ENCODE results near the gene CCDC149.

CCDC149 gene

GRCh38 chr4:24831637-24832036 is 81.2 kb downstream of the CCDC149 start:
- no peak for DNase-seq
- TF ChIP-seq GATA1 (IDR thresholded peaks at IDR 0.05; ENCODE audit: low read depth, low read length): no peak
- no peak for TF ChIP-seq POLR2A (IDR thresholded peaks at IDR 0.05; ENCODE audit: low read length)

- no peak for TF ChIP-seq GATA1 (IDR thresholded peaks at IDR 0.05; ENCODE audit: low read depth, low read length)
- TF ChIP-seq POLR2A (IDR thresholded peaks at IDR 0.05; ENCODE audit: low read length): no peak
- DNase-seq: no peak
These were observed 88.1 kb downstream of the CCDC149 start for GRCh38 chr4:24824720-24825119.

- DNase-seq: peak in 1 of 2 experiments; percentile 17
- TF ChIP-seq POLR2A (IDR thresholded peaks at IDR 0.05; ENCODE audit: low read length): no peak
- no peak for TF ChIP-seq GATA1 (IDR thresholded peaks at IDR 0.05; ENCODE audit: low read depth, low read length)
These were observed 92.3 kb downstream of the CCDC149 start for GRCh38 chr4:24820541-24820940.

- DNase-seq: no peak
- TF ChIP-seq POLR2A (IDR thresholded peaks at IDR 0.05; ENCODE audit: low read length) (no peak), GATA1 (IDR thresholded peaks at IDR 0.05; ENCODE audit: low read depth, low read length) (no peak)
These were observed 96.0 kb downstream of the CCDC149 start for GRCh38 chr4:24816797-24817196.

- no peak for TF ChIP-seq GATA1 (IDR thresholded peaks at IDR 0.05; ENCODE audit: low read depth, low read length)
- no peak for TF ChIP-seq POLR2A (IDR thresholded peaks at IDR 0.05; ENCODE audit: low read length)
- peak; percentile 1 to 23 for DNase-seq
These were observed 99.1 kb downstream of the CCDC149 start for GRCh38 chr4:24813732-24814131.

- no peak for DNase-seq
- TF ChIP-seq GATA1 (IDR thresholded peaks at IDR 0.05; ENCODE audit: low read depth, low read length) (no peak), POLR2A (IDR thresholded peaks at IDR 0.05; ENCODE audit: low read length) (no peak)
These were observed 101.8 kb downstream of the CCDC149 start for GRCh38 chr4:24810871-24811631.

GRCh38 chr4:24809815-24810405 is 102.9 kb downstream of the CCDC149 start:
- DNase-seq: peak in 1 of 2 experiments; percentile 14
- TF ChIP-seq POLR2A (IDR thresholded peaks at IDR 0.05; ENCODE audit: low read length): no peak
- TF ChIP-seq GATA1 (IDR thresholded peaks at IDR 0.05; ENCODE audit: low read depth, low read length): no peak

GRCh38 chr4:24809376-24809775 is 103.5 kb downstream of the CCDC149 start:
- TF ChIP-seq GATA1 (IDR thresholded peaks at IDR 0.05; ENCODE audit: low read depth, low read length): no peak
- TF ChIP-seq POLR2A (IDR thresholded peaks at IDR 0.05; ENCODE audit: low read length): no peak
- DNase-seq: peak; percentile 4 to 8

- DNase-seq: no peak
These were observed 103.9 kb downstream of the CCDC149 start for GRCh38 chr4:24808955-24809354.

GRCh38 chr4:24808261-24808660 is 104.6 kb downstream of the CCDC149 start:
- no peak for TF ChIP-seq POLR2A (IDR thresholded peaks at IDR 0.05; ENCODE audit: low read length)
- TF ChIP-seq GATA1 (IDR thresholded peaks at IDR 0.05; ENCODE audit: low read depth, low read length): no peak
- no peak for DNase-seq

More at GRCh38 chr4:24808955-24809354, 103.9 kb downstream of the CCDC149 start:
- TF ChIP-seq POLR2A (IDR thresholded peaks at IDR 0.05; ENCODE audit: low read length): no peak
- no peak for TF ChIP-seq GATA1 (IDR thresholded peaks at IDR 0.05; ENCODE audit: low read depth, low read length)

GRCh38 chr4:24807611-24808010 is 105.2 kb downstream of the CCDC149 start:
- TF ChIP-seq POLR2A (IDR thresholded peaks at IDR 0.05; ENCODE audit: low read length) (no peak), GATA1 (IDR thresholded peaks at IDR 0.05; ENCODE audit: low read depth, low read length) (no peak)
- DNase-seq: no peak

GRCh38 chr4:24806206-24806990 is 106.4 kb downstream of the CCDC149 start:
- DNase-seq: no peak

GRCh38 chr4:24805566-24805965 is 107.3 kb downstream of the CCDC149 start:
- TF ChIP-seq GATA1 (IDR thresholded peaks at IDR 0.05; ENCODE audit: low read depth, low read length): no peak
- TF ChIP-seq POLR2A (IDR thresholded peaks at IDR 0.05; ENCODE audit: low read length): no peak
- DNase-seq: peak; percentile 38 to 57

More at GRCh38 chr4:24806206-24806990, 106.4 kb downstream of the CCDC149 start:
- TF ChIP-seq POLR2A (IDR thresholded peaks at IDR 0.05; ENCODE audit: low read length) (no peak), GATA1 (IDR thresholded peaks at IDR 0.05; ENCODE audit: low read depth, low read length) (no peak)

GRCh38 chr4:24805067-24805466 is 107.8 kb downstream of the CCDC149 start:
- no peak for DNase-seq
- TF ChIP-seq POLR2A (IDR thresholded peaks at IDR 0.05; ENCODE audit: low read length) (no peak), GATA1 (IDR thresholded peaks at IDR 0.05; ENCODE audit: low read depth, low read length) (no peak)
